NCI-H1694 (cell line): ENCODE results near the gene CD70.
"Not testable (repeated sequence)": the region's sequence is repeated elsewhere in the genome, so short reads cannot be mapped to it uniquely, and the experiment has no call there.

ENCODE experiments used
- DNase-seq: peaks from one replicate; lab custom pipeline; 2025; lab: John Stamatoyannopoulos, UW

CD70 gene

GRCh38 chr19:6570764-6571163, 20.2 kb downstream of the CD70 start:
- DNase-seq: no peak

- no peak for DNase-seq
Measured at GRCh38 chr19:6568816-6569215, 22.1 kb downstream of the CD70 start.

- no peak for DNase-seq
Measured at GRCh38 chr19:6568010-6568526, 22.9 kb downstream of the CD70 start.

- not testable (repeated sequence) for DNase-seq
Measured at GRCh38 chr19:6566727-6567126, 24.2 kb downstream of the CD70 start.

- DNase-seq: no peak
Measured at GRCh38 chr19:6564393-6564792, 26.6 kb downstream of the CD70 start.

GRCh38 chr19:6562437-6562836, 28.5 kb downstream of the CD70 start:
- not testable (repeated sequence) for DNase-seq

- DNase-seq: no peak
Measured at GRCh38 chr19:6556480-6557195, 34.3 kb downstream of the CD70 start.

GRCh38 chr19:6556043-6556449, 34.9 kb downstream of the CD70 start:
- DNase-seq: no peak

GRCh38 chr19:6551607-6552450, 39.1 kb downstream of the CD70 start:
- no peak for DNase-seq

- DNase-seq: no peak
Measured at GRCh38 chr19:6551091-6551490, 39.9 kb downstream of the CD70 start.

GRCh38 chr19:6550679-6551078, 40.3 kb downstream of the CD70 start:
- not testable (repeated sequence) for DNase-seq

GRCh38 chr19:6543866-6544347, 47.0 kb downstream of the CD70 start:
- DNase-seq: no peak

GRCh38 chr19:6540918-6541689, 49.8 kb downstream of the CD70 start:
- no peak for DNase-seq

GRCh38 chr19:6539514-6539913, 51.4 kb downstream of the CD70 start:
- DNase-seq: no peak
